HG03045 (cell line): Measurements from ENCODE around the gene AUNIP.

ENCODE experiments used
- ATAC-seq: cut with Tn5 transposase; IDR thresholded peaks from one replicate; pipeline ENCODE4 v1.9.1; 2021; ENCODE audit warnings: mild to moderate bottlenecking, moderate library complexity; ENCODE audit not compliant: unreplicated experiment

Gene AUNIP

GRCh38 chr1:25811384-25812082 is 47.7 kb downstream of the AUNIP start:
- ATAC-seq = no peak

DNA sequence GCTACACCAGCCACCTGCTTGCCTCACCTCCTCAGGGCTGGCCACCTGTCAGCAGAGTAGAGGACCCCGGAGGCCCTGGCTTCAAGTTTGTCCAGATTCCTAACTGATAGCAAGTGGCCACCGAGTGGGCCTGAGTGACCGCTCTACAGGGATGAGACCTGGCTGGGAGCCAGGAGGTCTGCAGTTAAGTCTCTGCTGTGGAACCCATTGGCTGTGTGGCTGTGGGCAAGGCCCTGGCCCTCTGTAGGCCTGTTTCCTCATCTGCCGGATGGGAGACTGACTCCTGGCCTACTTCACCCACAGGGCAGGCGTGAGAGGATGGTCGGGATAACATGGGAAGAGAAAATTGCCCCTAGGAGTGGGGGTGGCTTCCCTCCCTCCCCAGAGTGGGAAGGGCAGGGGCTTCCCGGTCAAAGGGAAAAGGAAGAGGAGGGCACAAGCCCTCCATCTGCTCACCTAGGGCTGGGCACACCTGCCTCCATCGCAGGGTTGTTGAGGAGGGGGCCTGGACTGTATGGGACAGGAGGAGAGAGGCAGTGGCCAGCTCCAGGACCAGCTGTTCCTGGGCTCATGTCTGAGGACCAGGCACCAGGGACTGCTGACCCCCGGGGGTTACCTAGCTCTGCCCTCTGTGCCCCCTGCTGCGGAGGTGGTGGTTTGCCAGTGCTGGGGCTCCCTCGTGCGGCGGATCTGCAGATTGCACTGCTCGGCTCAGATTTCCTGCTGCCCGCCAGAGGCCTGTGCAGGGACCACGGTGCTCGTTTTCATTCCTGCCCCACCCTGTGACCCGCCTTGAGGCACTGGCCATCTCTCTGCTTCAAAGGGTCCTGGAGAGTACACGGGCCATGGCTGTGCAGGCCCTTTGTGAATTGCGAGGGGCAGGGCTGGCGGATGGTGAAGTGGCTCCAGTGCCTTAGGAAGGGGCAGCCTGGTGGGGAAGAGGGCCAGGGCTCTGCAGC is 48.6 kb downstream of the AUNIP start:
- no peak for ATAC-seq

DNA sequence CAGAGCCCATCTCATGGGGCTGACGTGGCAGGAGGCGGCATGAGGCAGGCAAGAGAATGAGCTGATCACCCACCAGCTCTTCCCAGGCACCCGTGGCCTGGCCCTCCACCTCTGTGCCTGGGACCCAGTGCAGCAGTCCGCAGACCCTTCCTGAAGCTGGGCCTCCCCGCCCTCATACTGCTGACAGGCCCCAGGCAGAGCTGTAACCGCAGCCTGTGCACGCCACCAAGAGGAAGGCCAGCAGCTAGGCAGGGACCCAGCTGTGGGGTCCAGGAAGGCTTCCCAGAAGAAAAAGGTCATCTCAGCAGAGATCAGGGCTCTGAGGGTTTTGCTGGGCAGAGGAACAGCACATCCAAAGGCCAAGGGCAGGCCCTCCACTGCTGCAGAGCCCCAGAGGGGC is 49.3 kb downstream of the AUNIP start:
- ATAC-seq = no peak

GRCh38 chr1:25809283-25809926 is 49.9 kb downstream of the AUNIP start:
- no peak for ATAC-seq

GRCh38 chr1:25808481-25809244 is 50.6 kb downstream of the AUNIP start:
- ATAC-seq = no peak

DNA sequence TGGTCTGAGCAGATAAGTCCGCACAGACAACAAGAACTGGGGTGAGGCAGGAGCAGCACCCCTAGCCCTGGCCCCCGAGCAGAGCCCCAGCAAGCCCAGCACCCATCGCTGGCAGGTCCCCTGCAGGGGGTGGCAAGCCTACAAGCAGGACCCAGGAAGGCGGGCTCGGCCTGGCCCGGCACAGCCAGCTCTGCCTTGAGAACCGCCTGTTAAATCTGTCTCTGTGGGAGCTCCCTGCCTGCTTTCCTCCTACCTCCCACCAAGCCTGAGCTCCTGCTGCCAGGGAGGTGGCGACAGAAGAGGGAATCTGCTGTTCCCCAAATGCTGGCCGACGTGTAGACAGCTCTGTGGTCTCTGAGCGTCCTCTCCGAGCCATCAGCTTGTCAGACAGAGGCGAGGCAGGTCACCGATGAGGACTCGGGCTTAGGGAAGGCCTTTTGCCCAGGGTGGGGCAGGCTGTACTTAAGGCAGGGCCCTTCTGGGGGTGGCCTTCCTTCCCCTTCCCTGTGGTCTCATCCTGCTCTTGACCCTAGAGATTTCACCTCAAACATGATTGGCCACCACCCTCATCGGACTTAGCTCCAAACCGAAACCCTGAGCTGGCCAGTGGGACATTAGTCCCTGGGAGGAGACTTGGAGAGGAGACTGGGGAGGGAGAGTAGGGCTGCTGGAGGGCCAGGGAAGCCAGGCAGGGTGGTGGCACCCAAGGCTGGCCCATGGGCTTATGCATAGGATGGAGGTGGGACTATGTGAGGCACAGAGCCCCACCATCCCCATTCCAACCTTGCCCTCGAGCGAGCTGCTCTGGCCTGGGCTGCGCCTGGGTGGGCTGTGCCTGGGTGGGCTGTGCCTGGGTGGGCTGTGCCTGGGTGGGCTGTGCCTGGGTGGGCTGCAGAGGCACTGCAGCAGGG is 51.5 kb downstream of the AUNIP start:
- no peak for ATAC-seq

DNA sequence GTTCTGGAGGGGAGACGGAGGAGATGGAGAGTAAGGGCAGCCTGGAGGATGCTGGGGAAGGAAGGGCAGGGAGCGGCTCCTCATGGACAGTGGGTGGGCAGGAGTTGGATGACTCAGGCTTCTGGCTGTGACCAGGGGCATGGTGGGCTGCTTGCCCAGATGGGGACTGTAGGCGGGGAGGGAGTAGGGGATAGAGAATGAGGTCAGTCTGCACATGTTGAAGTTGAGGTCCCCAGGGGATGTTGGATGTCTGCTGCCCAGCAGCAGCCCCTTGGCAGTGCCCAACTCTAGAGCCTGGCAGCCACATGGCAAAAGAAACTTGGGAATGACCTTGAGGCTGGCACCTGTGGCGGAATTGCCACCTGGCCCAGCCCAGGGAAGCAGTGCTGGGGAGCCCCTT is 52.8 kb downstream of the AUNIP start:
- ATAC-seq = no peak

- no peak for ATAC-seq
Measured at GRCh38 chr1:25805863-25806225, 53.4 kb downstream of the AUNIP start.

DNA sequence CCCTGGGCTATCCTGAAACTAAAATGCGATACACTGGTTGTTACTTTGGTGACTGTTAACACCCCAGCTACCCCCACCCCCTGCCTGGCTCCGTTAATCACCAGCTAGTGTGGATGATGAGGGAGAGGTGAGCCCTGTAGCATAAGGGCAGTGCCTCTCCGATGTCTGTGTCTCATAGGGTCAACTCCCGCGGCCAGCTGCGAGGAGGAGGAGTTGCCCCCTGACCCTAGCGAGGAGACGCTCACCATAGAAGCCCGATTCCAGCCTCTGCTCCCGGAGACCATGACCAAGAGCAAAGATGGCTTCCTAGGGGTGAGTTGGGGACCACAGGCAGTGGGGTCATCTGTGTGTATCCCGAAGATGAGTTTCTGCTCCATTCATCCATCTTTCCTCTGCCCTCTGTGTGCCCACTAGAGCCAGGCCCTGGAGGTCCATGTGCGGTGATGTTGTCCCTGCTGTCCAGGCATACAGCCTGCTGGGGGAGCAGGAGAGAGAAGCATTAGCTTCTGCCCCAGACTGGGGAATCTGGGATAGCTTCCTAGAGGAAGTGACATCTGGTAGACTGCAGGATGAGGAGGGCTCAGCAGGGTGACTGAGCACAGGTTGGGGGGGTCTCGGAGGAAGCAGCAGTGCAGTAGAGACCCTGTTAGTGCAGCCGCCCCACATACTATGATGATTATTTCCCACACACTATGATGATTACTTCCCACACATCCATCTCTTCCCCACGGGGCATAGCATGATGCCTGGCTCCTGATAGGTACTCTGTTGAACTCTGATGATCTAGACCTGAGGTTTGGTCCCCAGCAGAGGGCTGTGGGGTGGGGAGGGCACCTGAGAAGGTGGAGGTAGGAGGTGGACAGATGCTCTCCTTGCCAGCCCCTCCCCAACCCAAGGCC is 54.0 kb downstream of the AUNIP start:
- no peak for ATAC-seq

DNA sequence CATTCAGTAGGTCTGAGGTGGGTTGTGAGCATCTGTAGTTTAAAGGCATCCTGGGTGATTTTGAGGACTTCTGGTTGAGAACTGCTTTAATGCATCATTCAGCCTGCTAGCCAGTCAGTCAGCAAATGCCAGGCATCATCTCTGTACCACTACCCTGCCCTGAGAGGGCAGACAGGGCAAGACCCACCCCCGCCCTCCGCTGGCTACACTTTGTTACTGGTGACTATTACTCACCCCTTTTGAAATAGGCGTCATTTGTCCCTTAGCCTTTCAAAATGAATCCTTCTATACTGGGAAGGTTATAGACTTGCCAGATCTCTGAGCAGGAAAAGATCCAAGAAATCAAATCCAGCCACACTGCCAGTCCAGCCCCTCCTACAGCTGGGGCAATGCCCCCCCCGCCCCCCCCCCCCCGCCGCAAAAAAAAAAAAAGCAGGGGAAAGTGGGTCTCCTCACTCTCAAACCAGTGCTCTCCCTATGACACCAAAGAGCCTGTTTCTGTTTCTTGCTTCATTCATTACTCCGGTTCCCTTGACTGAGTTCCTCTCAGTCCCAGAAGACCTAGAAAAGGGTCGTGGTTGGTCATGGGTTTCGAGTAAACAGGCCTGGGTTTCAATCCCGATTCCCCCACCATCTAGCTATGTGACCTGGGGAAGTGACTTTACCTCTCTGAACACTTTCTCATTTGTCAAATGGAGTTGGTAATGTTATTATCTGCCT is 54.9 kb downstream of the AUNIP start:
- no peak for ATAC-seq

- ATAC-seq = no peak
Measured at GRCh38 chr1:25803368-25803767, 55.9 kb downstream of the AUNIP start.

- ATAC-seq = no peak
Measured at GRCh38 chr1:25802915-25803314, 56.3 kb downstream of the AUNIP start.

- no peak for ATAC-seq
Measured at GRCh38 chr1:25800703-25801377, 58.4 kb downstream of the AUNIP start.

DNA sequence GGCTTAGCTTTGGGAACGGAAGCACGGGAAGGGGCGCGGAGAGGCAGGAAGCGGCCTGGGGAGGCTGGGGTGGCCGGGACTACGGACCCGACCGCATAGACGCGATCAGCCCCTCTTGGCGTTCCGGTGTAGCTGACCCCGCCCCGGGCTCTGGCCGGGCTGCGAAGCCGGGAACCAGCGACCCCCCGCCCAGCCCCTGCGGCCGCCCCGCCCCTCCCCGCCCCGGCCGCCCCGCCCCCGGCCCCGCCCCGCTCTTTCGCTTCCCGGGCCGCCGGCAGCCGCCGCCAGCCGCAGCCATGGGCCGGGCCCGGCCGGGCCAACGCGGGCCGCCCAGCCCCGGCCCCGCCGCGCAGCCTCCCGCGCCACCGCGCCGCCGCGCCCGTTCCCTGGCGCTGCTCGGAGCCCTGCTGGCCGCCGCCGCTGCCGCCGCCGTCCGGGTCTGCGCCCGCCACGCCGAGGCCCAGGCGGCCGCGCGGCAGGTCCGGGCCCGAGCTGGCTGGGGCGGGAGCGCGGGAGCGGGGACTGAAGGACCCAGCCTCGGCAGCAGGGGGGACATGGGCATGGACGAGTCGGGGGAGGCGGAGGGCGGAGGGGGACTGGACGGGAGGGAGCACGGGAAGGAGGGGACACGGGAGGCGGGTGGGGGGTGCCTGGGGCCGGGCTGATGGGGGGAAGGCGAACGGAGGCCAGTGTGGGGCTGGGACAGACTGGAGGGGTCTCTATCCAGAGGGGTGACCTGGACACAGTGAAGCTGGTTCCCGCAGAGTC is 59.1 kb downstream of the AUNIP start, which contains the start of gene SELENON:
SELENON (plus strand) TSS at position 259 of the 768 bp plus-strand sequence; CDS start at position 297, 38 bp downstream.
- no peak for ATAC-seq

DNA sequence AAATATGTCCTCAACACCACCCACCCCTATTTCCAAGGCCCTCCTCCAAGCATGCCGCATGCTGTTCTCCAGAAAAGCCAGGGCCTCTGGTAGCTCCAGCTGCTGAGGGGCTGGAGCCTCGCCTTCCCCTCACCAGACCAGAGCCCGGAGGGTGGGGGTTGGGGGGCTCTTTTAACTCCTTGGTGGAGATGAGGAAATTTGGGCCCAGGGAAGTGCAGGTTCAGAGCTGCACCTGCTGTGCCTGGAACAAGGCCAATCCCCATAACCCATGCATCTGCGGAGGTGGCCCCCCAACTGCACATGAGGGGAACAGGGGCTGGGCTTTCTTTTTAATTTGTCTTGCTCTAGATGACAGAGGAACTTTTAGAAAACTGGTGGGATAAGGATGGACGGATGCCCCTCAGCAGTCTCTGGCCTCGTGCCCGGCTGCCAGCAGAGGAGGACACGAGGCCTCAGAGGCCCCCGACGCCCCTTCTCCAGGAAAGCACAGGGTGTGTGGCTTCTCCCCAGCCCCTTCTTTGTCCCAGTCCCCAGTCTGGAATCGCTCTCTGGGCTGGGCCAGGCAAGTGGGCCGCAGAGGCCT is 59.8 kb downstream of the AUNIP start:
- no peak for ATAC-seq

DNA sequence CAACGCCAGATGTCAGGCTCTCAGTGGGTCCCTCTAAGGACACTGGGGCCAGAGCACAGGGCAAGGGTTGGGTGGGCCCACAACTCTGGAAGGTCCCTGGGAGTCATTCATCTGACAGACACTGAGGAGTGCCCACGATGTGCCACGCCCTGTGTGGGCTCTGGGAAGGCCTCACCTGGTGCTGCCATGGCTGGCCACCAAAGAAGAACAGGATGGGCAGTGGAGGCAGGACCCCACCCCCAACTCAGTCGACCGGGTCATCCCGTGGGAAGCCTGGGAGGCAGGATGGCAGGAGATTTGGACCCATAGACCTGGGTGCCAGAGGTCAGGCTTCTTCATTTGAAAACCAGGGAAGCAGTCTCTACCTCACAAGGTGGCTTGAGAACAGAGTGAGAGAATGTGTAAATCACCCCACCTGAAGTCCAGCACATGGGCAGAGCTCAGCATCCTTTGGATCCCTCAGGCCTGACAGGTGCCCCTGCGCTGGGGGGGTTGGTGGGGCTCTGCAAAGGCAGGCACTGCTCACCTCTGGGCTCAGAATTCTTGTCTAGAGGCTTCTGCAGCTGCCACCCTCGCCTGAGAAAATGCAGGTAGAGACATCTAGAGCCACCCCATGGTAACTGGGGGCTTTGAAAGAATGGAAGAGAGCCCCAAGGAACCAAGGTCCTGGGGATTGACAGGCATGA is 60.4 kb downstream of the AUNIP start:
- ATAC-seq = no peak
